ENCODE measurements around the gene TAF1C.

DNA sequence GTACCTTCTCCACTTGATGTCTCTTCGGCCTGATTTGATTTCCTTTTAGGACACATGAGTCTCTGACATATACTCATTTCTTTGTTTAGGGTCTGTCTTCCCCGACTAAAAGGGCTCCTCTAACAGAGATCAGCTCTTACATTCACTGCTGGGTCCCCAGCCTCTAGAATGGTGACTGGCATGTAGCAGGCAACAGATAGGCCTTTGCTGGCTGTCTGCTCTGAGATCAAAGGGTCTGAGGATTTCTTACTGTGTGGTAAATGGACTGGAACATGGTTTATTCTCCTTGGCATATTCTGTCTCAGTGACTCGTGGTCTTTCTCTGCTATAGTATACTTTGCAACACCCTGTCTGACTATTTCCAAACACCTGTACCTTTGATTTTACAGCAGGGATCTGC lies 25.1 kb downstream of the TAF1C start:
- TF ChIP-seq CBX5 (IDR thresholded peaks at IDR 0.05; ENCODE audit: low read depth, low read length) (no peak), RFX5 (IDR thresholded peaks at IDR 0.05; ENCODE audit: borderline replicate concordance, low read depth, low read length) (no peak), EZH2 (IDR thresholded peaks at IDR 0.05; ENCODE audit: low read depth, low read length, severe bottlenecking) (no peak), HDAC2 (IDR thresholded peaks at IDR 0.05; ENCODE audit: borderline replicate concordance in 1 of 2, low read depth in 2 of 2, low read length in 2 of 2) (no peak)
